ENCODE data around the gene CARTPT.
A peak's percentile ranks its signal among the peaks of the same experiment; 100 is the strongest.

Gene CARTPT

DNA sequence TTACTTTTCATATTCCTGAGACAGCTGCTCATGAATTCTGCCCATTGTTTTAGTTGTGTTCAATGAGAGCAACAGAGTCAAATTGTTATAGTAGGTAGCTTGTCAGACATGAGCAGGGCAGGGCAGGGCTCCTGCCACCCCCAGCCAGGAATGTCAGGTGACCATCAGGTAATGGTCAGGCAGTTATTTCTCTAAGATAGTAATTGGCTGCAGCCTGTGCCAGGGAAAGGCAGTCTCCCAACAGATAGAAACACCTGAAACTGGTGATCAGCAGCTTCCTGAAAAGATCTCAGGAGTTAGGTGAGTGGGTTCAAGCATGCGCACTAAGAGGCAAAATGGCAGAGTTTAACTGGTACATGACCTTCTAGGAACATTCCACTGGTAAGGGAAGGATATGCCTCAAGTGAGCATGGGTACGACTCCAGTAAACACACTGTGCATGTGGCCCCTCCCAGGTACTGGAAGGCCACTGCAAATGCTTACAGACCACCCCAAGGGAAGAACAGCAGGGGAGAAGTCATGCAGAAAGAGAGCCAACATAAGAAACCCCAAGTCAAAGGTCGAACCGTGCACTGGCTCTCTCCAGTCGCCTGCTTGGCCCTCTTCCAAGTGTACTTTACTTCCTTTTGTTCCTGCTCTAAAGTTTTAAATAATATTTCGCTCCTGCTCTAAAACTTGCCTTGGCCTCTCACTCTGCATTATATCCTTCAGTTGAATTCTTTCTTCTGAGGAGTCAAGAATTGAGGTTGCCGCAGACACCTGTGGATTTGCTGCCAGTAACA, 25.1 kb downstream of the CARTPT start:
- TF ChIP-seq, protein P1, sequence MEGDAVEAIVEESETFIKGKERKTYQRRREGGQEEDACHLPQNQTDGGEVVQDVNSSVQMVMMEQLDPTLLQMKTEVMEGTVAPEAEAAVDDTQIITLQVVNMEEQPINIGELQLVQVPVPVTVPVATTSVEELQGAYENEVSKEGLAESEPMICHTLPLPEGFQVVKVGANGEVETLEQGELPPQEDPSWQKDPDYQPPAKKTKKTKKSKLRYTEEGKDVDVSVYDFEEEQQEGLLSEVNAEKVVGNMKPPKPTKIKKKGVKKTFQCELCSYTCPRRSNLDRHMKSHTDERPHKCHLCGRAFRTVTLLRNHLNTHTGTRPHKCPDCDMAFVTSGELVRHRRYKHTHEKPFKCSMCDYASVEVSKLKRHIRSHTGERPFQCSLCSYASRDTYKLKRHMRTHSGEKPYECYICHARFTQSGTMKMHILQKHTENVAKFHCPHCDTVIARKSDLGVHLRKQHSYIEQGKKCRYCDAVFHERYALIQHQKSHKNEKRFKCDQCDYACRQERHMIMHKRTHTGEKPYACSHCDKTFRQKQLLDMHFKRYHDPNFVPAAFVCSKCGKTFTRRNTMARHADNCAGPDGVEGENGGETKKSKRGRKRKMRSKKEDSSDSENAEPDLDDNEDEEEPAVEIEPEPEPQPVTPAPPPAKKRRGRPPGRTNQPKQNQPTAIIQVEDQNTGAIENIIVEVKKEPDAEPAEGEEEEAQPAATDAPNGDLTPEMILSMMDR (IDR thresholded peaks at IDR 0.05; ENCODE audit: extremely low read depth, missing control alignments) = no peak
- DNase-seq (ENCODE audit: low spot score) = no peak

DNA sequence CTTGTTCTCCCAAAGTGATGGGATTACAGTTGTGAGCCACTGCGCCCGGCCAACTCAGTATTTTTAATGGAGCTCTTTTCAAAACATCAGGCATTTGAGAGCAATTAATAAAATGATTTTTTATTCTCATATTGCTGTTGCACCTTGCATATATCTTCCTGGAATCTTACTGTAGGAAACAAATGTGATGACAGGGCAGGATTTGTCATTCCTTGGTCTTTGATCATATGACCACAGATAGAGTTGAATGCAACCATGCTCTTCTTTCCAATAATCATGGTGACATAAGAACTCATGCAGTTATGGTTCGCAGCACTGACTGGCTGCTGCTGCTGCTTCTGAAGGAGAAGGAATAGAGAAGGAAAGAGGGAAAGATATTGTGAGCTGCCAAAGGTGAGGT, 28.1 kb downstream of the CARTPT start:
- no peak for DNase-seq (ENCODE audit: low spot score)
- TF ChIP-seq, protein P1 (IDR thresholded peaks at IDR 0.05; ENCODE audit: extremely low read depth, missing control alignments) = no peak

DNA sequence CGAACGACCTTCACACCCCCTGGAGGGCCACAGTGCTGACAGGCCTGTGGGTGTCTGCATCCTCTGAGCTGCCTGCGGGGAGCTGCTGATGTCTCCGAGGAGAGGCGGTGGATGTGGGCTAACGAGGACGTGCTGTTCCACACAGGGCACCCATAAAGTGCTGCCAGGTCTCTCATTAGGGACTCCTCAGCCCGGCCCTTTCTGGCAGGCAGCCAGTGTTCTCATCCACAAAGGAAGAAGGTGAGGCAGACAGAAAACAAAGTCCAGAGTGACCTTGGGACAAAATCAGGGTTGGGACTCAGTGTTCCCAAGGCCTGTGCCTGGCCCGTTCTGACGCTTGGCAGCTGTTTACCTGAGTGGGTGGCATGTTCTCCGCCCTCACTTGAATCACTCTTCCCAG, 29.3 kb downstream of the CARTPT start:
- DNase-seq (ENCODE audit: low spot score) = no peak
- TF ChIP-seq, protein P1 (IDR thresholded peaks at IDR 0.05; ENCODE audit: extremely low read depth, missing control alignments) = no peak

DNA sequence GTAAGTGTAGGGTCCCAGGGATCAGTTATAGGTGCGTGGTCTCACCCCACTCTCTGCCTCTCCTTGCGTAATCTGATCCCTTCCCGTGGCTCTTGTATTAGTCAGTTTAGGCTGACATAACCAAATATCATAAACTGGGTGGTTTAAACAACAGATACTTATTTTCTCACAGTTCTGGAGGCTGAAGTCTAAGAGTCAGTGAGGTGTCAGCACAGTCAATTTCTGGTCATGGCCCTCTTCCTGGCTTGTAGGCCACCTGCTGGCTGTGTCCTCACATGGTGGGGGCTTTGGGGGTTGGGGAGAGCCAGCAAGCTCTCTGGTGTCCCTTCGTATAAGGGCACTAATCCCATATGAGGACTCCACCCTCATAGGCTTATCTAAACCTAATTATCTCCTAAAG, 32.3 kb downstream of the CARTPT start:
- no peak for DNase-seq (ENCODE audit: low spot score)
- TF ChIP-seq, protein P1 (IDR thresholded peaks at IDR 0.05; ENCODE audit: extremely low read depth, missing control alignments) = no peak

DNA sequence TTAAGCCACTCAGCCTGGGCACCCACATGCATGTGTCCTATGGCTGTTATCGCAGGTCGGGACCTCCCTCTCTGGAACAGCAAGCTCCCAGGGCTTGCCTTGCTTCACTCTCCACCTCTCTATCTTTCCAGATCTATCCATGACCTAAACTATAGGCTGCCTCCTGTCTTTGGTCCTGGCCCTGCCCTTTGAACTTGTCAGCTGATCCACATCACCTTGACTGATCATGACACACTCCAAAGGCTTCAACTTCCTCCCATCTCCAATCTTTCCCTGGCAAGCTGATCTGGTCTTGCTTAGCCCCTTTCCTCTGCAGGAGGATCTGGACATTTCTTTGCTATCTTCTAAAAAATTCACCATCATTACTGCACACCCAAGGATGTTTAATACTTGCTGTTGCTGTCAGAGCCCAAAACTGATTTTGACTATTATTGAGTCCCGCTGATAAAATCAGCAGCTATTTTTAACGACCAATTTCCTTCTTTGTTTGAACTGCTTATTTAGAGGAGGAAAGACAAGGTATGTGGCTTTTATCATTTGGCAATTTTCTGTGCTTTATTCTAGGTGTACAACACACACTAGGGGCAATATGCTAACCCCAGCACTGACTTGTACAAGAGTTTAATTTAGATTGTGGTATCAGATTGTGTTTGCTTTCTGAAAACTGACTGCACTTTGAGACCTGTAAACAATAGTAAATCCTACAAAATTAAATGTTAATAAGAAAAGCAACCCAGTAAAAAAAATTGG, 33.5 kb downstream of the CARTPT start:
- TF ChIP-seq, protein P1 (IDR thresholded peaks at IDR 0.05; ENCODE audit: extremely low read depth, missing control alignments) = no peak
- DNase-seq (ENCODE audit: low spot score) = no peak

DNA sequence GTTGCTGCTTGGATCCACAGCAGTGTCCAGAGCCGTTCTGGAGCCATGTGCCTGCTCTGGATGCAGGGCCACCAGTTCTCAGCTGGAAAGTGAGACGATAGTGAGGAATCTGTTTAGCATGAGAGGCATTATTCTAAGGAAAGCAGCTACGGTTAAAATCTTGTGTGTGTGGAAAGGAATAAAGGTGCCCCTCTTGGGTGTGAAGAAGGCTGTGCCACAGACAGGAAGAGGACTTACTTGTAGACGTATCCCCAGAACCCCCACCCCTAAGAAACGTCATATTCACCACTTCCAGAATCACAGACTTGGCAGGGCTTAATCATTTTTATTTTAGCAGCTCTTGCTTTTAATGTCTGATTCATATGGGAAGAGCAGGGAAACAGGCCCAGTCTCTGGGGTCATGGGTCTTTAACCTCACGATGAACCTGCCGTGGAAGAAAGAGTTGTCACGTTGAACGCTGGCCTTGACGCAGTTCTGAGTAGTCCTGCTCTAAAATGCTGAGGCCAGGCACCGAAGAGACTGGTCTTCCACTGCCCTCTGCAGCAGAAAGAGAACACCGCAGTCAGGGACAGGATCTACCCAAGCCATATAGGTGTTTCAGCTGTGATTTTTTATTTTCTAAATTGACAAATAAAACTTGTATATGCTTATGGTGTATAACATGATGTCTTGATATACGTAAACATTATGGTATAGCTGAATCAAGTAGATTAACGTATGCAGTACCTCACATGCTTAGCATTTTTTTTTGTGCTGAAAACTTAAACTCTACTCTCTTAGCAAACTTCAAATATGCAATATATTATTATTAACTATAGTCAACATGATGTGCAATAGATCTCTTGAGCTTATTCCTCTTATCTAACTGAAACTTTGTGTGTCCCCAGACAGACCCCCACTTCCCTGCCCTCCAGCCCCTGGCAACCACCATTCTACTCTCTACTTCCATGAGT, 38.8 kb downstream of the CARTPT start:
- peak; percentile 62 for DNase-seq (ENCODE audit: low spot score)
- TF ChIP-seq, protein P1 (IDR thresholded peaks at IDR 0.05; ENCODE audit: extremely low read depth, missing control alignments) = peak; percentile 78
